ENCODE data around the gene GLCE.

- TF ChIP-seq POLR2A (IDR thresholded peaks at IDR 0.05) (no peak), CTCF (IDR thresholded peaks at IDR 0.05 in 8 of 11, conservative IDR thresholded peaks at IDR 0.05 in 3 of 11) (no peak), POLR2AphosphoS5 (IDR thresholded peaks at IDR 0.05) (no peak)
Measured at GRCh38 chr15:69153046-69153445, 7.4 kb upstream of the GLCE start.
